COLO668 (cell line): ENCODE results near the gene CHKB.

Source experiments
- DNase-seq: peaks from one replicate; lab custom pipeline; 2025; ENCODE audit not compliant: unreplicated experiment; lab: John Stamatoyannopoulos, UW

CHKB gene

DNA sequence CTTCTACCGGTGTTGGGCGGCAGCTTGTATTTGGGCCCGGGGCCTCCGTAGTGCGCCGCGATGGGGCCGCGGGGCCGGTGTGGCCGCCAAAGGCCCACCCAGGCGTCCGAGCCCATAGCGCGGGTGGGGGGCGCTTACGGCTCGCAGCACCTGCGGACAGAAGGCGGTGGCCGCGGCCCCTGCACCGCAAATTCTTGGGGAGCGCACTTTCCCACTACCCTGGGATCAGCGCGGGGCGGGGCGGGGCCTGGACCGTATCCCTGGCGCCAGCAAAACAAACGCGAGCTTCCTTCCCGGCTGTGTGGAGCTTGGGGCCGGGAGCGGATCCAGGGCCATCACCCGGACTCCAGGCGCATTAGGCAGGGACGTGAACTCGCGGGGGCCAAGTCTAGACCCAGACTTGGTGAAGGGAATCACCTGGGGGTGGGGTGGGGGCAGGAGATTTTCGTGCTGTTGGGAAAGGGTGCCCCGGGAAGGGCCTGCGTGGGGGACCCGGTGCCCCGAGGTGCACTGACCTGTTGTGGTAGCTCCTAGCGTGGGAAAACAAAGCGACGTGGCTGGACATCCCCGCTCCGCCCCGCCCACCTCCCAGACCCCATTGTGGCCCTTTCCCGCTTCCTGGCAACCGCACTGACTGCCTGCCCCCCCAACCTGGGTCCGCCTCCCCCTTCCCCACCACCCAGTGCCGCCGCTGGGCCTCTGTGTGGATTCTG is 50.5 kb downstream of the CHKB start:
- peak; percentile 64 for DNase-seq

DNA sequence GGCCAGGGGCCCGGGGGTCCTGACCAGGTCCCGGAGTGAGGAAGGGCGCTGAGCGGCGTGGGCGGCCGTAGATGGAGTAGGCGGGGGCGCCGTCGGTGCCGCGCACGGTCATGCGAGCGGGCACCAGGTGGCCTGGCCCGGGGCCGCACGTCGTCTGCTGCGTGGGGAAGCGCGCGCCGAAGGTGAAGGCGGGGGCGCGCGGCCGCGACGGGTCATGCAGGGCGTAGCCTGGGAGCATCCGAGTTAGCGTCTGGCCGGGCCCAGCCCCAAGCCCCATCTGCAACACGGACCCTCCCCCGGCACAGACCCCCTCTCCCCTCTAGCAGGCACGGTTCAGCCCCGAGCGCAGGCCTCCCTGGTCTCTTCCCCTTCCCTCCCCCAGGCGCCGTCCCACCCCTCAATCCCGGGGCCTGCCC is 51.1 kb downstream of the CHKB start:
- peak; percentile 71 for DNase-seq

DNA sequence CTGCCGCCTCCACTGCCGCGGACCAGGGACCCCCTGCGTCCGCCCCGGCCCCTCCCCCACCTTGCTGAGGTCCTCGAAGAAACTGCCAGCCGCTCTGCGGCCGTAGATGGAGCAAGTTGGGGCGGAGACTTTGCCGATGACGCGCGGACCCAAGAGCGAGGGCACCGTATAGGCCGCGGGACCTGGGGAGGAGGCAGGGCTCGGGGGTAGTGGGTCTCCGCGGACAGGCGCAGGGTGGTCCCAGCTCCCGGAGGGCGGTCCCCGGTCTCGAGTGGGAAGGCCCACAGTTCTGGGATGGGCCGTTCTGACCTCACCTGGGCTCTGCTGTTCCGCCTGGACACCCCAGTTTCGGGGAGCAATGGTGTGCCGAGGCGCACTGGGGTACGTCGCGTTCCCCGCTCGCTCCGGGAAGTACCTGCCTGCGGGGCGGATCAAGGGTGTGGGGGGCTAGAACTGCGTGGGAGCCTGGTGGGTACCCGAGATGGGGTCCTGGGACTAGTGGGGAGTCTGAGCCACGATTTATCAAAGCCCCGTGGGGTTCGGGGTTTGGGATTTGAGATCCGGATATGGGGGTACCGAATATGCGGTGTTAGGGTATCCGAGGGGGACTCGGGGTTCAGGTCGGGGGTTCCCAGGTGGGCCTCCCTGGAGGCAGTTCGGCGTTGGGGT is 51.6 kb downstream of the CHKB start:
- peak; percentile 62 for DNase-seq

DNA sequence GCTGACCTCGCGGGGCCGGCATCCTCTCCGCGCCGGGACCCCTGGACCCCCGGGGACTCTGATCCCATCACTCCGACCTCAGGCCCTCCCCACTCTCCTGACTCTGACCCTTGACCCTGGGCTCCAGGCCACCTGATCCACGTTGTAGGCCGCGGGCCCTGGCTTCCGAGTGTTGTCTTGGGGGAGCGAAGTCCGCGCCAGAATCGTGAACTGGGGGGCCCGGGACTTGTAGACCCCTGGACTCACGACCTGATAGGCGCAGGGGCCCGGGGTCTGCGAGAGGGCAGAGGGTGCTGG is 52.1 kb downstream of the CHKB start:
- DNase-seq, result no peak

DNA sequence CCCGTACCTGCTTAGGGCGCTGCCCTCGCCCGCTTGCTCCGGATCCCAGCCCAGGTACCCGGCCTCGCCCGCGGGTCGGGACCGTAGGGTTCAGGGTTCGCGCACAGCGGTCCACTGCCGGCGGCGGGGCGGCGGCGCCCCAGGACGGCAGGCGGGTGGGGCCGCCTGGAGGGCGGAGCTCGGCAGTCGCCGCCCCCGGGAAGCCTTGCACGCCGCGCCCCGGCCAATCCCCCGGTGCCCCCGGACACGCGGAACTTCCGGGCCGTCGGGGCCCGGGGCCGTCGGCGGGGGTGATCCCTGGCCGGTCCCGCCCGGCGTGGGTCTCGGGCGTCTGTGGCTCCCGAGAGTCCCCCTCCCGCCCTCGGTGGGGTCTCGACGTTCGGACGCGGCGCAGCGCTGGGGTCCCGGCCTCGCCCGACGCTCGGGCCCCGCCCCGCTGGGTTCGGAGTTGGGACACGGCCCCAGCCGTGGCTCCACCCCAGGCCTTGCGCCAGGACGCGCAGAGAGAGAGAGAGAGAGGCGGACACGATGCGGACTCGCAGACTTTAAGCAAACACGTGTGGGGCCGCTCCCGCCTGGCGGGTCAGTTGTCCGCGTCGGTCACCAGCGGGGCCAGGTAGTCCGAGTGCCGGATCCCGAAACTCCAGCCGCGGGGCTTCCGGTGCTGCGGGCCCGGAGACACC is 52.6 kb downstream of the CHKB start, which contains the start of gene TYMP:
TSS of gene TYMP (minus strand) at position 116 of the 683 bp plus-strand sequence. CDS start 303 bp downstream, outside the sequence.
- peak; percentile 41 for DNase-seq

DNA sequence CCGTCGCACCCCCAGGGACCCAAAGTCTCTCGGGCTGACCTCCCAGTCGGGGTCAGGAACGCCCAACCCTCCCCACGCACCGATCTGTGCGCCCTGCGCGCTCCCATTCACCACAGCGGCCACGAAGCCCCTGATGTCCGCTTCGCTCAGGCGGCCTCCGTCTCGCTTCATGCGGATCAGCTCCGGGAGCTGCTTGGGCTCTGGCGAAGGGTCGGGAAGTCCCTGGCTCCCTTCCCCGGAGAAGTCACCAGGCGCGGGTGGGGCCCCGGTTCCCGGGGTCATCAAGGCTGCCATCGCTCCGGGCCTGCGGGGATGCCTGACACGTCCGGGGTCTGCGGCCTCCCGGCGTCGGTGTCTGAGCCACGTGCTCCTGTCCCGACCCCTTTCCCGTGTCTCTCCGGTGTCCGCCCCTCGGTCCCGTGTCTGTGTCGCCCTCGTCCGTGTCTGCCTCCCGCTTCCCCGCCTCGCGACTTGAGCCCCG is 53.2 kb downstream of the CHKB start:
- no peak for DNase-seq
